ENCODE results near the gene GSDMA.
"Not testable (repeated sequence)": the region's sequence is repeated elsewhere in the genome, so short reads cannot be mapped to it uniquely, and the experiment has no call there.

The GSDMA gene

DNA sequence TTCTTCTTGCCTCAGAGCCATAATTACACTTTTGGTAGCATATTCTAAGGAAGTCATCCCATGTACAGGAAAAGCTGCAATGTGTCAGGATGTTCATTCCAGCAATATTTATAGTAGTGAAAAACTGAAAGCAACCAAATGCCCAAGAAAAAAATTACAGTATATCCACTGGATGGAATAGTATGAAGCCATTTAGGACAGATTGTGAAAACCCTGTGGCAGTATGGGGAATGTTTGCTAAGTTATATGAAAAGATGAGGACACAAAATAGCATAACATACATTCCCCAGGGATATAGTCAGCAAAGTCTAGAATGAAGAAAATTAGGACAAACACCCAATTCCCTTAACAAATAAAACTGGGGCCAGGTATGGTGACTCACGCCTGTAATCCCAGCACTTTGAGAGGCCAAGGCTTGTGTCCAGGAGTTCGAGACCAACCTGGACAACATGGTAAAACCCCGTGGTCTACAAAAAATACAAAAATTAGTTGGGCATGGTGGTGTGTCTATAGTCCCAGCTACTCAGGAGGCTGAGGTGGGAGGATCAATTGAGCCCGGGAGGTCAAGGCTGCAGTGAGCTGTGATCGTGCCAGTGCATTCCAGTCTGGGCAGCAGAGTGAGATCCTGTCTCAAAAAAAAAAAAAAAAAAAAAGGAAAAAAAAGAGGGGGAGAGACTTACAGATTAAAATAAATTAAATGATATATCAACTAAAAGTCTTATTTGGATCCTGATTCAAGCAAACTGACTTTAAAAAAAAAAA, 33.0 kb upstream of the GSDMA start:
- no peak for DNase-seq (ENCODE audit: low spot score)

GRCh38 chr17:39933912-39934311, 28.9 kb upstream of the GSDMA start:
- no peak for DNase-seq (ENCODE audit: low spot score)

DNA sequence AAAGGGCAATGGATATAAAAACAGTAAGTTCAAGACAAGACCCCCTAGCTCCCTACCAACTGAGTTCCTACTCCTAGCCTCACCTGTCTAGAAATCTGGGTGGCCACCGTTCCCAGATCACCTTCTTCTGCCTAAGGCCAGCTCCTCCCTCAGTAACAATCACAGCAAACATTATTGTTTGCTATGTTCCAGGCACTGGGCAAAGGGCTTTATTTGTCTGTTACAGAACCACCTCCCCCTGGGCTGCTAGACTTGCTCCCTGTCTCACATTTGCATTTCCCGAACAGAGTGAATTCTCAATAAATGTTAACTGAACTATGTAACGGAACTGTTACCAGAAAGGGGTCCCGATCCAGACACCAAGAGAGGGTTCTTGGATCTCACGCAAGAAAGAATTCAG, 28.5 kb upstream of the GSDMA start:
- DNase-seq (ENCODE audit: low spot score): no peak

GRCh38 chr17:39935909-39936308, 26.9 kb upstream of the GSDMA start:
- no peak for DNase-seq (ENCODE audit: low spot score)

GRCh38 chr17:39937447-39937846, 25.4 kb upstream of the GSDMA start:
- no peak for DNase-seq (ENCODE audit: low spot score)

DNA sequence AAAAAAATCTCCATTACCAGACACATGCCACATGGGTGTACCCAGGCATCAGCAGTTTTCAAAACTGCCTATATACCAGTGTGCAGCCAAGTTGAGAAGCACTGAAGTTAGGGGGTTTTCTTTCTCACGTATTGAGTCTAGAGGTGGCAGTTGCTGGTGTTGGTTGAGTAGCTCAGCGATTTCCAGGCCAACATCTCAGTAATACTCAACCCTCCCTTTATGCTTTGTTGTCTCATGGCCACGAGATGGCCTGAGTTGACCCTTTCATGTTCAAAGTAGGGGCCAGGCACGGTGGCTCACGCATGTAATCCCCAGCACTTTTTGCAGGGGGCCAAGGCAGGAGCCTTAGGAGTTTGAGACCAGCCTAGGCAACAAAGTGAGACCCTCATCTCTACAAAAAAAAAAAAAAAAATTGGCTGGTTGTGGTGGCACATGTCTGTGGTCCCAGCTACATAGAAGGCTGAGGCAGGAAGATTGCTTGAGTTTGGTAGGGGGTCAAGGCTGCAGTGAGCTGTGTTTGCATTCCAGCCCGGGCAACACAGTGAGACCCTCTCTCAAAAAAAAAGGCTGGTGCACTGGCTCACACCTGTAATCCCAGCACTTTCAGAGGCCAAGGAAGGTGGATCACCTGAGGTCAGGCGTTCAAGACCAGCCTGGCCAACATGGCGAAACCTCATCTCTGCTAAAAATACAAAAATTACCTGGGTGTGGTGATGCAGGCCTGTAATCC, 24.5 kb upstream of the GSDMA start:
- no peak for DNase-seq (ENCODE audit: low spot score)

DNA sequence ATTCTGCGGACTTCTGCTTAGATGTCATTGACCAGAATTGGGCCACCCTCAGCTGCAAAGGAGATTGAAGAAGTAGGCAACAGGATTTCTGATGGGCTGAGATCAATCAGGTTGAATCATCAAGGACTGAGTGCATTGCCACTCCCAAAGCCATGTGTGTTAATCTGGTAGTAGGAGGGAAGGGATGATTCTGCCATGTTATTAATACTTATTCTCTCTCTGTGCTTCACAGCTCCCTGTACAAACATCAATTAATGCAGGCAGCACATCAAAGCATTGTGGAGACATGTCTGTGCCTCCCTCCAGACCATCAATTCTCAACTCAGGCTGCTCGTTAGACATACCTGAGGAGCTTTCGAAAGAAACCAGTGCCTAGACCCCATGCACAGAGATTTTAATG, 23.7 kb upstream of the GSDMA start:
- no peak for DNase-seq (ENCODE audit: low spot score)

DNA sequence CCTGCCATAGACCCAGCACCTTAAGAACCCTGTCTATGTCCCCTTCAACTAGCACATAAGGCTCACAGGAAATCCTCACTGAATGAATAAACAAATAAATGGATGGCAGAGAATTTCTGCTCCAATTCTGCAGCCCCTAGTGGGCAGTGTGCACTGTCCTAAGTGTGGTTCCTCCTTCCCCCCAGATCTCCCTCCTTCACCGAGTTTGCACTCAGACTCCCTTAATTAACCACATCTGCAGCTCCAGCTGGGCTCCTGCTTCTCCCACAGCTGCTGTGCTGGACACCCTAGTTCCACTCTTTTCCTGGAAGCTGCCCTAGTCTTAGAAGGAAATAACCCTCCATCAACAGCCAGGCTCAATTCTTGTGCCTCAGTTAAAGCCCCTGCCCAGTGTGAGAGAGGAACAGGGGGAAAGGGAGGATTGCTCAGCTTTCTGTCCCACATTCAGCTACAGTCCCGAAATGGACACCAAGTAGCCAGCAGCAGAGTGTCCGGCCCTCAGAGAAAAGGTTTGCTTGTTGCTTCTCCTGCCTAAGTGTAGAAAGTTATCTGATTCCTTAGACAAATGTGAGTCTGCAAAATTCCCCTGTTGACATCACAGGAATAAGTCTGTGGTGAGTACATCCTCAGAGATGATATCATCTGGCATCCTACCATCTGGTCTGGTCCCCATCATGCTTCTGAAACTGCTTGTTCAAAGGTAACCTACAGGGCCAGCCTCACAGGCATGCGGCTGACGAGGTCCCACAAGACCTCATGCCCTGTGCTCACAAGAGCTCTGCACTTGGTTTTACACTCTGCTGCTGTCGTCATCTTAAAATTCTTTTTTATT, 23.0 kb upstream of the GSDMA start:
- DNase-seq (ENCODE audit: low spot score): peak; percentile 14

DNA sequence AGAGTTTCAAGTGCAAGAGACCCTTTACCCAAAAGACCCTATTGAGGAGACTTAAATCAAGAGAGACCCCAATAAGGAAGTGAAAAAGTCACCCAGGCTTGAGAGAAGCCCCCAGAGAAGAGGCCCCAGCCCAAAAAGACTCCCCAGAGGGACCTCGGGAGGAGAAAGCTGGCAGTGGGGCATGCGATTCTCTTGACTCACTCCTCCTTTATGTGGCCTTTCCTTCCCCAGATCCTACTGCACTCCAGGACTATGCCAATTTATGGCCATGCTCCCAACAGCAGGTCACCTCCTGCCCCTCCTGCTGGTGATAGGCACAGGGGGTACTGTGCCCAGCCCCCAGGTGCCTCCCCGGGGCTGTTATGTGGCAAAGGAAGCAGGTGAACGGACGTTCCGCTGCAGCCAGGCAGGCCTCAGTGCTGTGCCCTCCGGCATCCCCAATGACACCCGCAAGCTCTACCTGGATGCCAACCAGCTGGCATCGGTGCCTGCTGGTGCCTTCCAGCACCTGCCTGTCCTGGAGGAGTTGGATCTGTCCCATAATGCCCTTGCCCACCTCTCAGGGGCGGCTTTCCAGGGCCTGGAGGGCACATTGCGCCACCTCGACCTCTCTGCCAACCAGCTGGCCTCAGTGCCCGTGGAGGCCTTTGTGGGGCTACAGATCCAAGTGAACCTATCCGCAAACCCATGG, 19.0 kb upstream of the GSDMA start:
- DNase-seq (ENCODE audit: low spot score): no peak

DNA sequence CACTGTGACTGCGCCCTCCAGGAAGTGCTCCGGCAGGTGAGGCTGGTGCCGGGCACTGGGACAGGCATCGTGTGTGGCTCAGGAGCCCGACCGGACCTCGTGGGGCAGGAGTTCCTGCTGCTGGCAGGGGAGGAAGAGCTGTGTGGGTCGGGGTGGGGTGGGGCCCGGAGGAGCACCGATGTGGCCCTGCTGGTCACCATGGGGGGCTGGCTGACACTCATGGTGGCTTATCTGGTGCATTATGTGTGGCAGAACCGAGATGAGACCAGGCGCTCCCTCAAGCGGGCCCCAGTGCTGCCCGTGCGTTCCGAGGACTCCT, 18.5 kb upstream of the GSDMA start:
- DNase-seq (ENCODE audit: low spot score): no peak

GRCh38 chr17:39946551-39947330, 16.1 kb upstream of the GSDMA start:
- no peak for DNase-seq (ENCODE audit: low spot score)

GRCh38 chr17:39948489-39948828, 14.3 kb upstream of the GSDMA start:
- not testable (repeated sequence) for DNase-seq (ENCODE audit: low spot score)

DNA sequence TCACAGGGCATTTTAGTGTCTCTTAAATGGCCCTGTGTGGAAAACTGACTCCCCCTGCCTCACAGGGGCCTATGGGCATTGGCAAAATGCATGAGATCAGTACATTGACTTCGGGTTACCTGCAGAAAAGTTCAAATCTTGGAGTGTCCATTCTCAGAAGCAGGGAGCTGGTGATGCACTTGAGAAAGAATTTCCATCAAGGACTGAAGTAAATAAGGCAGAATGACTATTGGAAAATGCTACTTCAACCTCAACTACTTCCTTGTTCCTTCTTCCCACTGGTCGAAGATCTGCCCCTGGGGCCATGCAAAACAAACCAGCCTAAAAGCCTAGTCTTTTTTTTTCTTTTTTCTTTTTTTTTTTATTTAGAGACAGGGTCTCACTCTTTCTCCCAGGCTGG, 13.8 kb upstream of the GSDMA start:
- DNase-seq (ENCODE audit: low spot score): no peak

- DNase-seq (ENCODE audit: low spot score): no peak
Measured at GRCh38 chr17:39950871-39951348, 11.9 kb upstream of the GSDMA start.

DNA sequence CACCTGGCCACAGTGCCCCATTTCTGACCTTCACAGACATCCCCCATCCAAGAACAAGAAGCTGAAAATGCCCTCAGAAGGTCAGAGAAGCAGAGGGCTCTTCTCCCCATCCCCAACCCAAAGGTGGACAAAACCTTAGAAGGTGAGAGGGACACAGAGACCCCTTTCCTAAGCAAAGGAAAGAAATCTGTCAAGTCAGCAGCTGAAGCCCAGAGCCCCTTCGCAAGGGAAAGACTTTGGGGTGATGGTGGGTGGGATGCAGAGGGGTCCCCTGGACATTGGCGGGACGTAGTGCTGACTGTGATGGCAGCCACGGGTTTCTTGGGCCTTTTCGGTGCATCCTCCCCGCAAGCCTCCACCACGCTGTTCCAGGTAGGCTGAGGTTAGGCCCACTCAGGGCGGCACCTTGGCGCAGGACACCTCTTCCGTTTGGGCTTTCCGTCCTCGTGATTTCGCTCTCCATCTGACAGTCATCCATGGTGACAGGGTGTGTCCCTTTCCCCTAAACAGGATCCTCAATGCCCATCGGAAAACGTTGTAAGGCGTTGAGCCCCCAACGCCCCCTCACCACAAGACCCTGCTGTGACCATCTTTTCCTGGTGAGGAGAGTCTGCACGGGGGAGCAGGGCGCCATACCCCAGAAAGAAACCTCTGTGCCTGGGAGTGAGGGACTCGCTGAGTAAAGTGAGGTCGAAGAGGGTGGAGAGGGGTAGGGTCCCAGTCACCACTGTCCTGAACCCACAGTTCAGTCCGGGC, 10.7 kb upstream of the GSDMA start:
- DNase-seq (ENCODE audit: low spot score): no peak

GRCh38 chr17:39952680-39953470, 9.9 kb upstream of the GSDMA start:
- peak; percentile 96 for DNase-seq (ENCODE audit: low spot score)

DNA sequence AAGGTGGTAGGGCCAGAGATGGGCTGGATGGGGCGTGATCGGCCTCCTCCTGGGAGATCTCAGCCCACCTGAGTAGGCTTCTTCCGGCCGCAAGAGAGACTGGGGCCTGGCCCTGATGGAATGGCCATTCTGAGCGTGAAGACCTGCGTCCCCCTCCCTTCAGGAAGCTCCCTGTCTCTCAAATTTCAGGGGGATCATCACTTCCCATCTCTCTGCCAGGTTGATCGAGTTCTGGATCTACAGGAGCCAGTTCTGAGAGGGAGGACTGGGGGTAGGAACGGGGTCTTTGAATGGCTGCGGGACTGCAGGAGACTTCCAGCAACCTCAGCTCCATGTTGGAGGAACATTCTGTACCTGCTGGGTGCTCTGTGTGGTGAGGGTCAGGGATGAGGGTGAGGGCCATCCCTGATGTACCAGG, 9.3 kb upstream of the GSDMA start:
- no peak for DNase-seq (ENCODE audit: low spot score)

DNA sequence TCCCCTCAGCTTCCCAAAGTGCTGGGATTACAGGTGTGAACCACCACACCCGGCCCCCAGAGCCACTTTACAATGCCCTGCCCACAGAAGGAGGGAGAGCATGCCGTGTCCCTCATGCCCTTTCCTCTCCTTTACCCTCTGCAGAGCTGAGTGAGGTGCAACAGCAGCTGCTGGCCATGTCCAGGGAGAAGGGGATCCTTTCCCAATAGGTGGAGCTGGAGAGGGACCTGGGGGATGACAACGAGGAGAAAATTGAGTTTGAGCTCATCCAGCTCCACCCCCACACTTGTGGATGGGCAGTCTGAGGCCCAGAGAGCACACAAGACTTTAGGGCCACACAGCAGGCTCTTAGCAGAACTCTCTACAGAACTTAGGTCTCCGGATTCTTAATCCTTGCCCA, 7.9 kb upstream of the GSDMA start:
- no peak for DNase-seq (ENCODE audit: low spot score)

GRCh38 chr17:39955726-39956225, 7.0 kb upstream of the GSDMA start:
- DNase-seq (ENCODE audit: low spot score): no peak
